ENCODE data around the gene DDX1.

- TF ChIP-seq POLR2AphosphoS5 (IDR thresholded peaks at IDR 0.05; ENCODE audit: low read depth, low read length) (no peak), SIN3A (IDR thresholded peaks at IDR 0.05; ENCODE audit: borderline replicate concordance, insufficient read depth, low read length) (no peak), REST (IDR thresholded peaks at IDR 0.05; ENCODE audit: insufficient read depth in 1 of 2, low read depth in 2 of 2, low read length in 2 of 2) (no peak), TAF1 (IDR thresholded peaks at IDR 0.05; ENCODE audit: borderline replicate concordance, insufficient read depth, low read length) (no peak)
These were observed 11.2 kb upstream of the DDX1 start for GRCh38 chr2:15580451-15580850.

All from PFSK-1 (cell line).